ENCODE data around the gene CCT8.

Gene CCT8

DNA sequence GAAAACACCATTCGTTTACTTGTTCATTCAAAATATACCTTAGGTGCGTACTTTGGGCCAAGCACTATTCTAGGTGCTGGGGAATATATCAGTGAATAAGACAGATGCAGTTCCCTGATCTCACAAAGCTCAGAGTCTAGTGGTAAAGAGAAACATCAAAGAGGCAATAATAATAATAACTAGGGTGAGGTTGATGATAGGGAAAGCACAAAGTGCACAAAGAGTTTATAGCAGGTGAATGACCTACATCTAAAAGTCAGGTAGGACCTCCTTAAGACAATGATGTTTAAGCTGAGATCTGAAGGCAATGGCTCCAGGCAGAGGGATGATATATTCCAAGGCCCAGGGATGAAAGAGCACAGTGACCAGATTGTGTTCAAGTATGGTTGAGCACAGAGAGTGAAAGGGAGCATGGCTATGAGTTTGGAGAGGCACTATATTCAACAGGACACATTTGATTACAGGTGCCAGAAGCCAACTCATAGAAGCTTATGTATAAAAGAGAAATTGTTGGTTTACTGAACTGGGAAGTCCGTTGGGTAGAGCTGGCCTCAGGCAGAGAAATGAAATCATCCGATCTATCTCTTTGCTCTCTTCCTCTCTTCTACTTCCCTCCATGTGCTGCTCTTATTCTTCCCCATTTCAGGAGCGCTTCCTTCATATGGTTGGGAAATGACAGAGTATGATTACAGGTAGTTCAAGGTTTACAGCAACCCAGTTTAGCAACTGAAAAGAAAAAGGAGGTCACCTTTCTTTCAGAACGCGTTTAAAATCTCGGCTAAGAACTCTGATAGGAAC is 23.0 kb upstream of the CCT8 start:
- H3K4me3 ChIP-seq (ENCODE audit: insufficient read depth, low read depth, low read length, poor library complexity, severe bottlenecking) = no peak overlapping the region
- no peaks in the 10 kb centered on the region for H3K4me1 ChIP-seq (ENCODE audit: control insufficient read depth, insufficient read depth, low read length, poor library complexity, severe bottlenecking)
- H3K9me3 ChIP-seq (ENCODE audit: control insufficient read depth, low read length) = no peaks in the 10 kb centered on the region
- H3K36me3 ChIP-seq (ENCODE audit: control insufficient read depth, insufficient read depth, low read length) = no peaks in the 10 kb centered on the region
- no peak for DNase-seq
- H3K27me3 ChIP-seq (replicated peaks; ENCODE audit: control insufficient read depth, insufficient read depth, low read length, poor library complexity, severe bottlenecking) = no peaks in the 10 kb centered on the region
- H3K27ac ChIP-seq (ENCODE audit: insufficient read depth, low read length, poor library complexity, severe bottlenecking) = no peak overlapping the region

- no peak overlapping the region for H3K4me3 ChIP-seq (ENCODE audit: insufficient read depth, low read depth, low read length, poor library complexity, severe bottlenecking)
- H3K27ac ChIP-seq (ENCODE audit: insufficient read depth, low read length, poor library complexity, severe bottlenecking) = no peak overlapping the region
- no peaks in the 10 kb centered on the region for H3K36me3 ChIP-seq (ENCODE audit: control insufficient read depth, insufficient read depth, low read length)
- no peak for DNase-seq
- no peaks in the 10 kb centered on the region for H3K27me3 ChIP-seq (replicated peaks; ENCODE audit: control insufficient read depth, insufficient read depth, low read length, poor library complexity, severe bottlenecking)
- H3K4me1 ChIP-seq (ENCODE audit: control insufficient read depth, insufficient read depth, low read length, poor library complexity, severe bottlenecking) = no peaks in the 10 kb centered on the region
- no peaks in the 10 kb centered on the region for H3K9me3 ChIP-seq (ENCODE audit: control insufficient read depth, low read length)
Measured at GRCh38 chr21:29092102-29092959, 18.9 kb upstream of the CCT8 start.

GRCh38 chr21:29091033-29091432 is 17.6 kb upstream of the CCT8 start:
- Histone ChIP-seq H3K27me3 (replicated peaks; ENCODE audit: control insufficient read depth, insufficient read depth, low read length, poor library complexity, severe bottlenecking) (no peaks in the 10 kb centered on the region), H3K27ac (ENCODE audit: insufficient read depth, low read length, poor library complexity, severe bottlenecking) (no peak overlapping the region), H3K36me3 (ENCODE audit: control insufficient read depth, insufficient read depth, low read length) (no peaks in the 10 kb centered on the region), H3K9me3 (ENCODE audit: control insufficient read depth, low read length) (no peaks in the 10 kb centered on the region), H3K4me3 (ENCODE audit: insufficient read depth, low read depth, low read length, poor library complexity, severe bottlenecking) (no peak overlapping the region), H3K4me1 (ENCODE audit: control insufficient read depth, insufficient read depth, low read length, poor library complexity, severe bottlenecking) (no peaks in the 10 kb centered on the region)
- no peak for DNase-seq

DNA sequence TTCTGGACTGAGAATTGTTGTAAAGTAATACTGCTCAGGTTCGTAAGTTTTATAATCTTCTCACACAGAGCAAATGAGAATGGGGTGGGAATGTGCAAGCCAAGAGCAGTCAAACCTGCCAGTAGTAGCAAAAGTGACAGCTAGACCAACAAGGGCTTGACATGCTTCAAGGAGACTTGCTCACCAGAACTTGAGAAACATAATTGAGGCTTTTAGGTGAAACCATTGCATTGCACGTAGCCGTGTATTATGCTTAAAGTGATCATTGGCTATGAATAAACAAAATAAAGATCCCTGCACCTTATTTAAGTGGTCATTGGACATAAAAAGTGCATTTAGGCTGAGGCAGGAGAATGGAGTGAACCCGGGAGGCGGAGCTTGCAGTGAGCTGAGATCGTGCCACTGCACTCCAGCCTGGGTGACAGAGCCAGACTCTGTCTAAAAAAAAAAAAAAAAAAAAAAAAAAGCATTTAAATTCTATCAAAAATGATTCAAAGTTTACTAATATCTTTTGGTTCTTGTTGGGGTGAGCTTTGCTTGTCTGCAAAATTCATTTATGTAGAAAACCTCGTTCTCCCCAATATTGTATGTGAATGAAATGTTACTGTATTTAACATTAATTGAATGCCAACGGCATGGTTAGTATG is 11.8 kb upstream of the CCT8 start:
- H3K27ac ChIP-seq (ENCODE audit: insufficient read depth, low read length, poor library complexity, severe bottlenecking) = no peak overlapping the region
- H3K4me1 ChIP-seq (ENCODE audit: control insufficient read depth, insufficient read depth, low read length, poor library complexity, severe bottlenecking) = peaks cover 11% of the 10 kb centered on the region
- H3K9me3 ChIP-seq (ENCODE audit: control insufficient read depth, low read length) = no peaks in the 10 kb centered on the region
- no peak for DNase-seq
- H3K4me3 ChIP-seq (ENCODE audit: insufficient read depth, low read depth, low read length, poor library complexity, severe bottlenecking) = no peak overlapping the region
- H3K36me3 ChIP-seq (ENCODE audit: control insufficient read depth, insufficient read depth, low read length) = no peaks in the 10 kb centered on the region
- H3K27me3 ChIP-seq (replicated peaks; ENCODE audit: control insufficient read depth, insufficient read depth, low read length, poor library complexity, severe bottlenecking) = no peaks in the 10 kb centered on the region

GRCh38 chr21:29084372-29084771 is 10.9 kb upstream of the CCT8 start:
- no peak for DNase-seq
- H3K4me1 ChIP-seq (ENCODE audit: control insufficient read depth, insufficient read depth, low read length, poor library complexity, severe bottlenecking) = peaks cover 17% of the 10 kb centered on the region

DNA sequence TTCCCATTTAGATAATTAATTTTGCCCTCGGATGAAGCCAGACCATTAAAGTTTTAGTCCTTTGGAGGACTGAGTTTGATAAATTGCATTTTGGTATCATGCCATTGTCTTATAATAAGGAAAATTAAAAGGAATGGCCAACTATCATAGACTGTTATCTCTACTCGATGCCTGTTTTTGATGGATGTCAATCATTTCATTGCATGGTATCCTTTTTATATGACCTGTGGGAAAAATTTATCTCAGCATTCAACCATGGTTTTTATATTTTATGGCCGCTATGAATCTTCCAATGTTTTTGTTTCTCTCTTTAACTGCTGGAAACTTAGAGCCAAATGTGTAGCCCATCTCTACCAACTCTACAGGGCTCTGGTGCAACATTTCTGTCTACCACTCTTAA is 9.9 kb upstream of the CCT8 start:
- Histone ChIP-seq H3K4me1 (ENCODE audit: control insufficient read depth, insufficient read depth, low read length, poor library complexity, severe bottlenecking) (peaks cover 26% of the 10 kb centered on the region), H3K9me3 (ENCODE audit: control insufficient read depth, low read length) (no peaks in the 10 kb centered on the region), H3K27me3 (replicated peaks; ENCODE audit: control insufficient read depth, insufficient read depth, low read length, poor library complexity, severe bottlenecking) (no peaks in the 10 kb centered on the region), H3K27ac (ENCODE audit: insufficient read depth, low read length, poor library complexity, severe bottlenecking) (no peak overlapping the region), H3K36me3 (ENCODE audit: control insufficient read depth, insufficient read depth, low read length) (no peaks in the 10 kb centered on the region), H3K4me3 (ENCODE audit: insufficient read depth, low read depth, low read length, poor library complexity, severe bottlenecking) (no peak overlapping the region)
- DNase-seq = no peak

More at GRCh38 chr21:29084372-29084771, 10.9 kb upstream of the CCT8 start:
- Histone ChIP-seq H3K4me3 (ENCODE audit: insufficient read depth, low read depth, low read length, poor library complexity, severe bottlenecking) (no peak overlapping the region), H3K9me3 (ENCODE audit: control insufficient read depth, low read length) (no peaks in the 10 kb centered on the region), H3K27ac (ENCODE audit: insufficient read depth, low read length, poor library complexity, severe bottlenecking) (no peak overlapping the region), H3K27me3 (replicated peaks; ENCODE audit: control insufficient read depth, insufficient read depth, low read length, poor library complexity, severe bottlenecking) (no peaks in the 10 kb centered on the region), H3K36me3 (ENCODE audit: control insufficient read depth, insufficient read depth, low read length) (no peaks in the 10 kb centered on the region)

DNA sequence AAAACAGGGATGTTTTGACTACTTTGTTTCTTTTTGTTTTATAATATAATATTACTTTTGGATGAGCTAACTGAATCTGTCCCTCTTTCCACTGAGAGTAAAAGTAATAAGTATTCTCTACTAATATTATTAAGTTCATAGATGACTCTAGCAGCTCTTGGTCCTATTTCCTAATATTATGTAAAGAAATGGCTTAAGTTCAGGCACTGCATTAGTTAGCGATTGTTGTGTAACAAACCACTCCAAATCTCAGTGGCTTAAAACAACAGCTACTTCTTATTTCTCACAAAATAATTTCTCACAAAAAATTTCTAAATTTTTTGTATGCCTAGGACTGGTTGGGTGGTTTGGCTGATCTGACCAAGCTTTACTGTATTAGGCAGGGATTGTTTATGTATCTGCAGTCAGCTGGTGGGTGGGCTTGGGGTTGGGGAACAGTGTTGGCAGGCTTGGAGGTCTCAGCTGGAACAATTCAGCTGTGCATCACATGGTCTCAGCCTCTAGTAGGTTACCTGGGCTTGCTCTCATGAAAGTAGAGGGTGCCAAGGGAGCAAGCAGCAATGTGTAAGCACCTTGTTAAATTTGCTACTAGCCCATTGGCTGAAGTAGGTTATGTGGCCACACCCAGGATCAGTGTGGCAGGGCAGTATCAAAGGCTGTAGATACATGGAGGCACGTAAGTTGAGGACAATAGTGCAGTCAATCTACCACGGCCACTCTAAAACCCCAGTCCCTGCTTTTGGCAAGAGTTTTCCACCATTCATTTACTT is 8.8 kb upstream of the CCT8 start:
- no peak overlapping the region for H3K27ac ChIP-seq (ENCODE audit: insufficient read depth, low read length, poor library complexity, severe bottlenecking)

DNA sequence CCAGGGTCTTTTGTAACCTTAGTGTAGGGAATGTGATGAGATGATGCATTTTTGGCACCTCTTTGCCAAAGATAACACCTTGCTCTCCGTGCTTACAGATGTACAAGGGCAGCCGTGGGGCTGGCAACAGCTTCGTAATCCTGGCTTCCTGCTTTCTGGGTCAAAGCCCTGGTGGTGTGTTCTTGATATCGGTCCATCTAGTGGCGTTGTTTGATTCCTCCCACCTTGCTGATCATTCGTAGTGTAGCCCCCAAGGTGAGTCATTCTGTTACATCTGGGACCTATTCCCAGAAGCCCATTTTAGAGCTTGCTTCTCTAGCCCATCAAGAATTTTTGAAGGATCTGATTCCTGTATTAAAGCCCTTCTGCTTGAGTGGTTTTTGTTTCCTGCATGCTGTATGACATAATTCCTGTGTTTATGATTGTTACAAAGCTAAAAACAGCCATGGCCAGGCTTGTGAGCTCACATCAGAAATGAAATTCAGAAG is 7.0 kb upstream of the CCT8 start:
- H3K27ac ChIP-seq (ENCODE audit: insufficient read depth, low read length, poor library complexity, severe bottlenecking) = peak overlapping the region; percentile 32
- H3K4me1 ChIP-seq (ENCODE audit: control insufficient read depth, insufficient read depth, low read length, poor library complexity, severe bottlenecking) = peaks cover 27% of the 10 kb centered on the region
- H3K9me3 ChIP-seq (ENCODE audit: control insufficient read depth, low read length) = no peaks in the 10 kb centered on the region
- no peak overlapping the region for H3K4me3 ChIP-seq (ENCODE audit: insufficient read depth, low read depth, low read length, poor library complexity, severe bottlenecking)
- no peaks in the 10 kb centered on the region for H3K27me3 ChIP-seq (replicated peaks; ENCODE audit: control insufficient read depth, insufficient read depth, low read length, poor library complexity, severe bottlenecking)
- no peaks in the 10 kb centered on the region for H3K36me3 ChIP-seq (ENCODE audit: control insufficient read depth, insufficient read depth, low read length)
- peak in 1 of 3 donors; percentile 6 for DNase-seq

More for the DNA sequence above, 8.8 kb upstream of the CCT8 start:
- Histone ChIP-seq H3K9me3 (ENCODE audit: control insufficient read depth, low read length) (no peaks in the 10 kb centered on the region), H3K36me3 (ENCODE audit: control insufficient read depth, insufficient read depth, low read length) (no peaks in the 10 kb centered on the region), H3K4me1 (ENCODE audit: control insufficient read depth, insufficient read depth, low read length, poor library complexity, severe bottlenecking) (peaks cover 27% of the 10 kb centered on the region), H3K27me3 (replicated peaks; ENCODE audit: control insufficient read depth, insufficient read depth, low read length, poor library complexity, severe bottlenecking) (no peaks in the 10 kb centered on the region), H3K4me3 (ENCODE audit: insufficient read depth, low read depth, low read length, poor library complexity, severe bottlenecking) (no peak overlapping the region)
- DNase-seq = no peak

GRCh38 chr21:29078869-29079767 is 5.7 kb upstream of the CCT8 start:
- no peak for DNase-seq
- Histone ChIP-seq H3K27ac (ENCODE audit: insufficient read depth, low read length, poor library complexity, severe bottlenecking) (peak overlapping the region; percentile 23), H3K9me3 (ENCODE audit: control insufficient read depth, low read length) (no peaks in the 10 kb centered on the region), H3K27me3 (replicated peaks; ENCODE audit: control insufficient read depth, insufficient read depth, low read length, poor library complexity, severe bottlenecking) (no peaks in the 10 kb centered on the region), H3K36me3 (ENCODE audit: control insufficient read depth, insufficient read depth, low read length) (no peaks in the 10 kb centered on the region), H3K4me1 (ENCODE audit: control insufficient read depth, insufficient read depth, low read length, poor library complexity, severe bottlenecking) (peaks cover 27% of the 10 kb centered on the region), H3K4me3 (ENCODE audit: insufficient read depth, low read depth, low read length, poor library complexity, severe bottlenecking) (no peak overlapping the region)
